HEK293 (cell line): ENCODE measurements around the gene PPP1R3F.

Source experiments
- CTCF ChIA-PET: fragments of 350-600 bp; formaldehyde crosslinking; extraction: SDS; loops from one replicate; lab custom pipeline; 2021; ENCODE audit warnings: antibody characterized with exemption; lab: Yijun Ruan, JAX
- POLR2A ChIA-PET: fragments of 300-600 bp; formaldehyde crosslinking; extraction: SDS; loops from one replicate; lab custom pipeline; 2020; ENCODE audit warnings: antibody characterized with exemption, inconsistent platforms; lab: Yijun Ruan, JAX
- H3K27ac ChIP-seq: fragments of 200-500 bp; sonication (Bioruptor generic); 2 replicates; pipeline ENCODE4 v1.5.1; 2014; ENCODE audit warnings: low read depth, low read length, control low read depth, inconsistent platforms; ENCODE audit errors: extremely low read depth
- H3K36me3 ChIP-seq, 2 experiments: fragments of 200-500 bp in 1 of 2; sonication (Bioruptor generic) in 1 of 2; 1 replicate in 1 of 2; 2 replicates in 1 of 2; pipeline ENCODE4 v1.5.1; 2014 to 2017; ENCODE audit warnings: inconsistent platforms in 2 of 2, low read length in 2 of 2; ENCODE audit not compliant: control insufficient read depth in 2 of 2, insufficient read depth in 1 of 2
- H3K4me1 ChIP-seq: fragments of 200-500 bp; sonication (Bioruptor generic); 2 replicates; pipeline ENCODE4 v1.5.1; 2014; ENCODE audit warnings: mild to moderate bottlenecking, low read length, inconsistent platforms; ENCODE audit not compliant: control insufficient read depth, insufficient read depth
- H3K4me3 ChIP-seq: 2 replicates; pipeline ENCODE4 v1.5.1; 2011; ENCODE audit warnings: low read depth, mild to moderate bottlenecking, control low read depth, low read length, moderate library complexity
- H3K9me3 ChIP-seq: fragments of 200-500 bp; sonication (Bioruptor generic); 2 replicates; pipeline ENCODE4 v1.5.1; 2014; ENCODE audit warnings: low read depth, low read length, inconsistent platforms; ENCODE audit not compliant: control insufficient read depth, insufficient read depth
- BCL11A ChIP-seq: fragments of 450-650 bp; formaldehyde crosslinking; IDR thresholded peaks from 2 replicates; pipeline ENCODE4 v1.5.1; 2016; ENCODE audit warnings: low read depth, missing biosample characterization, missing genetic modification characterization
- FEZF1 ChIP-seq: fragments of 450-650 bp; formaldehyde crosslinking; IDR thresholded peaks from 2 replicates; pipeline ENCODE4 v1.5.1; 2016; ENCODE audit warnings: missing biosample characterization, missing genetic modification characterization
- KLF16 ChIP-seq: fragments of 450-650 bp; formaldehyde crosslinking; IDR thresholded peaks from 2 replicates; pipeline ENCODE4 v1.5.1; 2017; ENCODE audit warnings: missing biosample characterization, missing genetic modification characterization
- PRDM4 ChIP-seq: fragments of 450-650 bp; formaldehyde crosslinking; IDR thresholded peaks from 2 replicates; pipeline ENCODE4 v1.5.1; 2017; ENCODE audit warnings: missing biosample characterization, missing genetic modification characterization
- ZBTB10 ChIP-seq: fragments of 450-650 bp; formaldehyde crosslinking; IDR thresholded peaks from 2 replicates; pipeline ENCODE4 v1.5.1; 2016; ENCODE audit warnings: missing biosample characterization, missing genetic modification characterization
- ZBTB48 ChIP-seq: fragments of 450-650 bp; formaldehyde crosslinking; IDR thresholded peaks from 2 replicates; pipeline ENCODE4 v1.5.1; 2016; ENCODE audit warnings: missing biosample characterization, missing genetic modification characterization
- ZFP37 ChIP-seq: fragments of 450-650 bp; formaldehyde crosslinking; IDR thresholded peaks from 2 replicates; pipeline ENCODE4 v1.5.1; 2016; ENCODE audit warnings: missing biosample characterization, missing genetic modification characterization
- ZNF169 ChIP-seq: fragments of 450-650 bp; formaldehyde crosslinking; IDR thresholded peaks from 2 replicates; pipeline ENCODE4 v1.5.1; 2016; ENCODE audit warnings: missing biosample characterization, missing genetic modification characterization
- ZNF174 ChIP-seq: fragments of 450-650 bp; formaldehyde crosslinking; IDR thresholded peaks from 2 replicates; pipeline ENCODE4 v1.5.0; 2017; ENCODE audit warnings: missing biosample characterization, mild to moderate bottlenecking, missing genetic modification characterization
- ZNF18 ChIP-seq: fragments of 450-650 bp; formaldehyde crosslinking; IDR thresholded peaks from 2 replicates; pipeline ENCODE4 v1.5.1; 2016; ENCODE audit warnings: missing biosample characterization, missing genetic modification characterization
- ZNF221 ChIP-seq: fragments of 450-650 bp; formaldehyde crosslinking; IDR thresholded peaks from 2 replicates; pipeline ENCODE4 v1.5.1; 2017; ENCODE audit warnings: missing biosample characterization, missing genetic modification characterization, borderline replicate concordance
- ZNF239 ChIP-seq: fragments of 450-650 bp; formaldehyde crosslinking; IDR thresholded peaks from 2 replicates; pipeline ENCODE4 v1.5.1; 2016; ENCODE audit warnings: missing biosample characterization, missing genetic modification characterization
- ZNF266 ChIP-seq: fragments of 450-650 bp; formaldehyde crosslinking; IDR thresholded peaks from 2 replicates; pipeline ENCODE4 v1.5.1; 2016; ENCODE audit warnings: missing biosample characterization, missing genetic modification characterization, low read depth
- ZNF302 ChIP-seq: fragments of 450-650 bp; formaldehyde crosslinking; IDR thresholded peaks from 2 replicates; pipeline ENCODE4 v1.5.1; 2016; ENCODE audit warnings: missing biosample characterization, missing genetic modification characterization, low read depth
- ZNF311 ChIP-seq: fragments of 450-650 bp; formaldehyde crosslinking; IDR thresholded peaks from 2 replicates; pipeline ENCODE4 v1.5.1; 2017; ENCODE audit warnings: missing biosample characterization, missing genetic modification characterization, borderline replicate concordance
- ZNF366 ChIP-seq: fragments of 450-650 bp; formaldehyde crosslinking; conservative IDR thresholded peaks from 2 replicates; pipeline ENCODE4 v1.5.1; 2016; ENCODE audit warnings: missing biosample characterization, missing genetic modification characterization
- ZNF404 ChIP-seq: fragments of 450-650 bp; formaldehyde crosslinking; IDR thresholded peaks from 2 replicates; pipeline ENCODE4 v1.5.1; 2017; ENCODE audit warnings: missing biosample characterization, missing genetic modification characterization
- ZNF571 ChIP-seq: fragments of 450-650 bp; formaldehyde crosslinking; IDR thresholded peaks from 2 replicates; pipeline ENCODE4 v1.5.0; 2017; ENCODE audit warnings: missing biosample characterization, missing genetic modification characterization
- ZNF621 ChIP-seq: fragments of 450-650 bp; formaldehyde crosslinking; IDR thresholded peaks from 2 replicates; pipeline ENCODE4 v1.5.1; 2017; ENCODE audit warnings: missing biosample characterization, missing genetic modification characterization
- ZNF670 ChIP-seq: fragments of 450-650 bp; formaldehyde crosslinking; IDR thresholded peaks from 2 replicates; pipeline ENCODE4 v1.5.1; 2016; ENCODE audit warnings: missing biosample characterization, missing genetic modification characterization, low read depth
- ZNF791 ChIP-seq: fragments of 450-650 bp; formaldehyde crosslinking; IDR thresholded peaks from 2 replicates; pipeline ENCODE4 v1.5.1; 2016; ENCODE audit warnings: missing biosample characterization, missing genetic modification characterization
- ZSCAN5A ChIP-seq: fragments of 450-650 bp; formaldehyde crosslinking; IDR thresholded peaks from 2 replicates; pipeline ENCODE4 v1.5.1; 2016; ENCODE audit warnings: missing biosample characterization, missing genetic modification characterization
- TF ChIP-seq, protein P1 (sequence below): fragments of 450-650 bp; formaldehyde crosslinking; IDR thresholded peaks from 2 replicates; pipeline ENCODE4 v1.5.1; 2016; ENCODE audit warnings: missing biosample characterization, missing genetic modification characterization

The PPP1R3F gene

GRCh38 chrX:49246541-49246940 is 23.1 kb upstream of the PPP1R3F start:
- H3K4me1 ChIP-seq, result no peaks in the 10 kb centered on the region
- TF ChIP-seq ZNF266 (tag by site-specific recombination) (no peak), ZNF169 (tag by site-specific recombination) (no peak), BCL11A (tag by site-specific recombination) (no peak), ZNF18 (no peak), ZNF311 (tag by site-specific recombination) (no peak), KLF16 (tag by site-specific recombination) (no peak), ZNF791 (tag by site-specific recombination) (no peak), ZFP37 (tag by site-specific recombination) (no peak), FEZF1 (tag by site-specific recombination) (no peak), PRDM4 (tag by site-specific recombination) (no peak), ZNF404 (no peak), ZNF221 (no peak), ZSCAN5A (tag by site-specific recombination) (no peak), ZNF571 (no peak), ZNF239 (tag by site-specific recombination) (no peak), ZNF174 (tag by site-specific recombination) (no peak)
- TF ChIP-seq, all 188 proteins: peak for 0
- POLR2A ChIA-PET, result no interaction called here
- Histone ChIP-seq H3K27ac (no peak overlapping the region), H3K36me3 (peaks cover 9 to 36% of the 10 kb centered on the region in 2 experiments; a peak in 2 of 3 replicates), H3K4me3 (no peak overlapping the region), H3K9me3 (no peaks in the 10 kb centered on the region)
- CTCF ChIA-PET, result no interaction called here

GRCh38 chrX:49247346-49247745 is 22.2 kb upstream of the PPP1R3F start:
- no peak overlapping the region for H3K27ac ChIP-seq
- H3K9me3 ChIP-seq, result no peaks in the 10 kb centered on the region
- no peak overlapping the region for H3K4me3 ChIP-seq
- H3K4me1 ChIP-seq, result no peaks in the 10 kb centered on the region
- POLR2A ChIA-PET, result no interaction called here
- CTCF ChIA-PET, result no interaction called here
- no peak for TF ChIP-seq ZBTB48
- TF ChIP-seq ZBTB10 (tag by site-specific recombination), result no peak
- no peak for TF ChIP-seq ZNF302 (tag by site-specific recombination)
- no peak for TF ChIP-seq ZNF621 (tag by site-specific recombination)
- no peak for TF ChIP-seq ZNF670 (tag by site-specific recombination)
- no peak for TF ChIP-seq ZNF366 (tag by site-specific recombination)
- TF ChIP-seq, protein P1, sequence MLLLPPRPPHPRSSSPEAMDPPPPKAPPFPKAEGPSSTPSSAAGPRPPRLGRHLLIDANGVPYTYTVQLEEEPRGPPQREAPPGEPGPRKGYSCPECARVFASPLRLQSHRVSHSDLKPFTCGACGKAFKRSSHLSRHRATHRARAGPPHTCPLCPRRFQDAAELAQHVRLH (tag by site-specific recombination), result no peak
- peaks cover 9 to 36% of the 10 kb centered on the region in 2 experiments; a peak in 2 of 3 replicates for H3K36me3 ChIP-seq
